ENCODE results near the gene DPYSL4. TPM values are rescaled to one million over a fixed set of nuclear protein-coding genes. Genes with fewer than 3 reads are reported as not detected.

Gene DPYSL4
- polyA plus RNA-seq, 3 donors = 0.08 TPM; not detected in 2

- intact Hi-C loops (cut with micrococcal nuclease) = no loop called here
- Mint-ChIP-seq H3K4me3 (no peak overlapping the region), H3K27me3 (ENCODE audit: low read depth in 3 of 3) (peaks cover 6 to 21% (median 12%) of the 10 kb centered on the region in 3 donors), H3K36me3 (no peaks in the 10 kb centered on the region), H3K4me1 (no peaks in the 10 kb centered on the region), H3K27ac (no peak overlapping the region), H3K9me3 (no peaks in the 10 kb centered on the region)
- Histone ChIP-seq H3K27me3 (ENCODE audit: control insufficient read depth in 2 of 2, insufficient read depth in 2 of 2, low read length in 2 of 2) (peaks cover 0 to 10% of the 10 kb centered on the region in 2 donors), H3K79me2 (ENCODE audit: insufficient read depth, low read length) (no peaks in the 10 kb centered on the region), H3K9ac (ENCODE audit: insufficient read depth, low read length, poor library complexity, severe bottlenecking) (no peak overlapping the region), H3K9me3 (replicated peaks in 1 of 2; ENCODE audit: control insufficient read depth in 1 of 2, insufficient read depth in 1 of 2, low read length in 2 of 2) (no peaks in the 10 kb centered on the region), H3K4me1 (ENCODE audit: control insufficient read depth in 1 of 2, insufficient read depth in 2 of 2, low read length in 2 of 2) (no peaks in the 10 kb centered on the region), H4K20me1 (ENCODE audit: insufficient read depth, low read length) (no peaks in the 10 kb centered on the region), H3K4me3 (replicated peaks in 1 of 3; ENCODE audit: low read depth in 2 of 3, low read length in 3 of 3) (no peak overlapping the region), H3K4me2 (replicated peaks; ENCODE audit: extremely low read depth, low read length, poor library complexity, severe bottlenecking) (no peak overlapping the region), H3K27ac (ENCODE audit: low read depth in 1 of 2, low read length in 2 of 2) (no peak overlapping the region), H2AFZ (ENCODE audit: insufficient read depth, low read depth, low read length, poor library complexity, severe bottlenecking) (no peak overlapping the region), H3K36me3 (replicated peaks in 1 of 2; ENCODE audit: control insufficient read depth in 1 of 2, insufficient read depth in 2 of 2, low read length in 2 of 2) (no peaks in the 10 kb centered on the region)
- DNase-seq = no peak
- WGBS (ENCODE audit: insufficient coverage) = 82% methylated on average over 27 of the region's 31 CpGs
- TF ChIP-seq, protein P1, sequence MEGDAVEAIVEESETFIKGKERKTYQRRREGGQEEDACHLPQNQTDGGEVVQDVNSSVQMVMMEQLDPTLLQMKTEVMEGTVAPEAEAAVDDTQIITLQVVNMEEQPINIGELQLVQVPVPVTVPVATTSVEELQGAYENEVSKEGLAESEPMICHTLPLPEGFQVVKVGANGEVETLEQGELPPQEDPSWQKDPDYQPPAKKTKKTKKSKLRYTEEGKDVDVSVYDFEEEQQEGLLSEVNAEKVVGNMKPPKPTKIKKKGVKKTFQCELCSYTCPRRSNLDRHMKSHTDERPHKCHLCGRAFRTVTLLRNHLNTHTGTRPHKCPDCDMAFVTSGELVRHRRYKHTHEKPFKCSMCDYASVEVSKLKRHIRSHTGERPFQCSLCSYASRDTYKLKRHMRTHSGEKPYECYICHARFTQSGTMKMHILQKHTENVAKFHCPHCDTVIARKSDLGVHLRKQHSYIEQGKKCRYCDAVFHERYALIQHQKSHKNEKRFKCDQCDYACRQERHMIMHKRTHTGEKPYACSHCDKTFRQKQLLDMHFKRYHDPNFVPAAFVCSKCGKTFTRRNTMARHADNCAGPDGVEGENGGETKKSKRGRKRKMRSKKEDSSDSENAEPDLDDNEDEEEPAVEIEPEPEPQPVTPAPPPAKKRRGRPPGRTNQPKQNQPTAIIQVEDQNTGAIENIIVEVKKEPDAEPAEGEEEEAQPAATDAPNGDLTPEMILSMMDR (IDR thresholded peaks at IDR 0.05) = no peak
Observed at GRCh38 chr10:132146941-132147915, 39.5 kb upstream of the DPYSL4 start.

- Histone ChIP-seq H3K4me1 (ENCODE audit: control insufficient read depth in 1 of 2, insufficient read depth in 2 of 2, low read length in 2 of 2) (no peaks in the 10 kb centered on the region), H3K36me3 (replicated peaks in 1 of 2; ENCODE audit: control insufficient read depth in 1 of 2, insufficient read depth in 2 of 2, low read length in 2 of 2) (no peaks in the 10 kb centered on the region), H3K4me2 (replicated peaks; ENCODE audit: extremely low read depth, low read length, poor library complexity, severe bottlenecking) (no peak overlapping the region), H3K9me3 (replicated peaks in 1 of 2; ENCODE audit: control insufficient read depth in 1 of 2, insufficient read depth in 1 of 2, low read length in 2 of 2) (no peaks in the 10 kb centered on the region), H3K4me3 (replicated peaks in 1 of 3; ENCODE audit: low read depth in 2 of 3, low read length in 3 of 3) (no peak overlapping the region), H2AFZ (ENCODE audit: insufficient read depth, low read depth, low read length, poor library complexity, severe bottlenecking) (no peak overlapping the region), H3K27ac (ENCODE audit: low read depth in 1 of 2, low read length in 2 of 2) (no peak overlapping the region), H3K9ac (ENCODE audit: insufficient read depth, low read length, poor library complexity, severe bottlenecking) (no peak overlapping the region), H3K27me3 (ENCODE audit: control insufficient read depth in 2 of 2, insufficient read depth in 2 of 2, low read length in 2 of 2) (peaks cover 0 to 4% of the 10 kb centered on the region in 2 donors), H4K20me1 (ENCODE audit: insufficient read depth, low read length) (no peaks in the 10 kb centered on the region), H3K79me2 (ENCODE audit: insufficient read depth, low read length) (no peaks in the 10 kb centered on the region)
- no peaks in the 10 kb centered on the region for H3K4me1 Mint-ChIP-seq
- WGBS (ENCODE audit: insufficient coverage) = 88% methylated on average over 30 of the region's 43 CpGs
- intact Hi-C loops (cut with micrococcal nuclease) = no loop called here
- no peak overlapping the region for H3K4me3 Mint-ChIP-seq
- DNase-seq = no peak
- no peaks in the 10 kb centered on the region for H3K9me3 Mint-ChIP-seq
- peak overlapping the region in 1 of 7 donors; percentile 33 for H3K27ac Mint-ChIP-seq
- TF ChIP-seq, protein P1 (IDR thresholded peaks at IDR 0.05) = no peak
- H3K36me3 Mint-ChIP-seq = no peaks in the 10 kb centered on the region
- H3K27me3 Mint-ChIP-seq (ENCODE audit: low read depth in 3 of 3) = peaks cover 3 to 13% (median 7%) of the 10 kb centered on the region in 3 donors
Observed at GRCh38 chr10:132148261-132149251, 38.2 kb upstream of the DPYSL4 start.
